ENCODE results near the gene SLC25A27.

DNA sequence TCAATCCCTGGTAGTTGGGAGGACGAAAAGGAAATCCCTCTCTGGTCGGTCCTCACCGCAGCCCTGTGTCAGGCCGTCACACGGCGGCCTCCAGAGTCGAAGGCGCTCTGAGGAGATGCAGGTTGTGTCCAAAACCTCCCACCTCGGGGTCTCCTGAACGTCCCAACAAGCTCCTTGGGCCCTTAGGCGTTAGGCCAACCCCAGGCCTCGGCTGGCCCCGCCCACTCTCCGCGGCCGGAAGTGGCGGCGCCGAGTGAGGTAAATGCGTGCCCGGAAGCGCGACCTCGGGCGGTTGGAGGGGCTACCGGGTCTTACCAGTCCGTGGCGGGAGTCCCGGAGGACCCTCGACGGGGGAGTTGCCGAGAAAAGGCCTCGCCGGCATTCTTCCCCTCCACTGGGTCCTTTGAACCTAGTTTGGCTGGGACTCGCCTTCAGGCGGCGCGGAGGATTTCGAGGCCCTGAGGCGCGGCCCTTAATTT, 34.9 kb downstream of the SLC25A27 start, which contains the start of gene TDRD6:
- TF ChIP-seq CTCF (conservative IDR thresholded peaks at IDR 0.05) = no peak
- TF ChIP-seq ZFX (IDR thresholded peaks at IDR 0.05) = no peak
